Pancreas (tissue), 10 donors: ENCODE measurements around the gene TLR9. TPM values are rescaled to one million over a fixed set of nuclear protein-coding genes. Genes with fewer than 3 reads are reported as not detected.

ENCODE experiments used
- ATAC-seq, 4 donors: fragments of 200-7000 bp; cut with Tn5 transposase; one replicate each; pipeline versions ENCODE4 v1.8.0 to v1.9.1; 2020; ENCODE audit warnings: mild to moderate bottlenecking in 4 of 4, moderate library complexity in 4 of 4
- DNase-seq, 6 donors: peaks; one replicate each; pipeline ENCODE4 v3.0.0-alpha.2; 2020
- FAIRE-seq: peaks from 2 replicates; lab custom pipeline; 2012; peaks lifted over from hg19 to GRCh38; lab: Jason Lieb, UNC
- H3K27ac ChIP-seq, 4 donors: fragments of 200-600 bp; sonication (generic); 1 replicate in 3 of 4; 2 replicates in 1 of 4; pipeline versions ENCODE4 v1.5.0 to v1.8.0; 2020
- H3K27me3 ChIP-seq, 4 donors: fragments of 200-600 bp; one replicate each; pipeline ENCODE4 v1.8.0; 2021
- H3K36me3 ChIP-seq, 3 donors: fragments of 200-600 bp; sonication (generic) in 1 of 3; one replicate each; pipeline versions ENCODE4 v1.5.0 to v1.8.0; 2020 to 2021
- H3K4me1 ChIP-seq, 3 donors: fragments of 200-600 bp; one replicate each; pipeline ENCODE4 v1.8.0; 2021
- H3K4me3 ChIP-seq, 4 donors: fragments of 200-600 bp; sonication (generic) in 2 of 4; one replicate each; pipeline versions ENCODE4 v1.5.0 to v1.8.0; 2020 to 2021
- H3K9me3 ChIP-seq, 4 donors: fragments of 200-600 bp; one replicate each; pipeline ENCODE4 v1.8.0; 2021
- WGBS, 2 donors: extraction: QIAGEN DNeasy Blood & Tissue Kit; methylation state at CpG; one replicate each; pipeline ENCODE4 v1.1.7; 2013; 5-methylcytosine and 5-hydroxymethylcytosine counted together
- intact Hi-C, 3 donors: fragments of 100-400 bp; cut with DNase I; formaldehyde crosslinking; loops; one replicate each; pipeline versions ENCODE4 v1.11.1 to v1.14.2; 2022
- microRNA-seq, 2 donors: library from miRNA; unstranded; fragments of <30 nt; microRNA quantifications; one replicate each; pipeline versions ENCODE4 to v1.1.0, GENCODE V29; 2019 to 2020
- polyA plus RNA-seq, 2 donors: library from polyadenylated mRNA; stranded (reverse); fragments of 200-250 nt; gene quantifications; one replicate each; pipeline ENCODE4 v1.2.3, GENCODE V29; 2013
- total RNA-seq, 6 donors: library from RNA; stranded (reverse); fragmentation: NEBNext Ultra II Directional in 4 of 6; extraction: Animal tissue kit (Norgen Biotek cat#: 25700) in 4 of 6; gene quantifications; one replicate each; pipeline versions ENCODE4 v1.2.1 to v1.2.4, GENCODE V29; 2021 to 2023
- TF ChIP-seq, protein P1 (sequence below), 4 donors: fragments of 200-600 bp; sonication (generic) in 3 of 4; IDR thresholded peaks; one replicate each; pipeline versions ENCODE4 v1.5.0 to v1.8.0; 2021; ENCODE audit warnings: antibody characterized with exemption in 4 of 4
- donor health status: healthy with polysubstance abuse.
- donor health status: DM: no; HTN: no; CAD: no; lungs with moderate emphysema.
- donor health status: DM: no; HTN: no; CAD: no.
- donor health status: control.
- donor health status: control.
- donor health status: Bipolar disorder and iron deficiency.
- donor health status: DM: yes; HTN: yes; CAD: no.
- donor health status: DM: no; HTN: no; CAD: no.
- donor health status: DM: no; HTN: no; CAD: no.
- donor health status: DM: yes; HTN: yes; CAD: no.

The TLR9 gene
- total and polyA plus RNA-seq, 8 donors, result 0.03 to 0.47 (median 0.05) TPM; not detected in 2

DNA sequence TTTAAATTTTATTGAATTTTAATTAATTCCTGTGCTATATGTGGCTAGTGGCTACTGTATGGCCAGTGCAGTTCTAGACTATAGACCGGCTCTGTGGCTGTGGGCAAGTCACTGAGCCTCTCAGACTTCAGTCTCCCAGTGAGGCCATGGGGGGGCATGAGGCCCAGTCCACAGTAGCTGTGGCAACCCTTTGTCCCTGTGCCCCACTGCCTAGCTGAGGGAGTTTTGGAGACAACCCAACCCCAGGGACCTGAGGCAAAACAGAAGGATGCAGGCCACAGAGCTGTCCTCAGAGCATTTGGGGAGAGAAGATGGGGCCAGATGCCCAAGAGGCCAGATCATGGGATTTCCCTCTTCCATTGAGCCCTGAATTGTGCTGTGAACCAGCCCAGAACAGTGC lies 52.3 kb downstream of the TLR9 start:
- WGBS, 2 donors, result 83 to 88% methylated on average over 1 of the region's 1 CpG
- no peaks in the 10 kb centered on the region for H3K9me3 ChIP-seq
- no peaks in the 10 kb centered on the region for H3K4me1 ChIP-seq
- intact Hi-C loops, result no loop called here
- no peak for FAIRE-seq
- H3K4me3 ChIP-seq, result no peak overlapping the region
- no peak for ATAC-seq
- DNase-seq, result no peak
- no peaks in the 10 kb centered on the region for H3K27me3 ChIP-seq
- no peak overlapping the region for H3K27ac ChIP-seq
- H3K36me3 ChIP-seq, result no peaks in the 10 kb centered on the region
- TF ChIP-seq, protein P1, sequence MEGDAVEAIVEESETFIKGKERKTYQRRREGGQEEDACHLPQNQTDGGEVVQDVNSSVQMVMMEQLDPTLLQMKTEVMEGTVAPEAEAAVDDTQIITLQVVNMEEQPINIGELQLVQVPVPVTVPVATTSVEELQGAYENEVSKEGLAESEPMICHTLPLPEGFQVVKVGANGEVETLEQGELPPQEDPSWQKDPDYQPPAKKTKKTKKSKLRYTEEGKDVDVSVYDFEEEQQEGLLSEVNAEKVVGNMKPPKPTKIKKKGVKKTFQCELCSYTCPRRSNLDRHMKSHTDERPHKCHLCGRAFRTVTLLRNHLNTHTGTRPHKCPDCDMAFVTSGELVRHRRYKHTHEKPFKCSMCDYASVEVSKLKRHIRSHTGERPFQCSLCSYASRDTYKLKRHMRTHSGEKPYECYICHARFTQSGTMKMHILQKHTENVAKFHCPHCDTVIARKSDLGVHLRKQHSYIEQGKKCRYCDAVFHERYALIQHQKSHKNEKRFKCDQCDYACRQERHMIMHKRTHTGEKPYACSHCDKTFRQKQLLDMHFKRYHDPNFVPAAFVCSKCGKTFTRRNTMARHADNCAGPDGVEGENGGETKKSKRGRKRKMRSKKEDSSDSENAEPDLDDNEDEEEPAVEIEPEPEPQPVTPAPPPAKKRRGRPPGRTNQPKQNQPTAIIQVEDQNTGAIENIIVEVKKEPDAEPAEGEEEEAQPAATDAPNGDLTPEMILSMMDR (IDR thresholded peaks at IDR 0.05), result no peak

DNA sequence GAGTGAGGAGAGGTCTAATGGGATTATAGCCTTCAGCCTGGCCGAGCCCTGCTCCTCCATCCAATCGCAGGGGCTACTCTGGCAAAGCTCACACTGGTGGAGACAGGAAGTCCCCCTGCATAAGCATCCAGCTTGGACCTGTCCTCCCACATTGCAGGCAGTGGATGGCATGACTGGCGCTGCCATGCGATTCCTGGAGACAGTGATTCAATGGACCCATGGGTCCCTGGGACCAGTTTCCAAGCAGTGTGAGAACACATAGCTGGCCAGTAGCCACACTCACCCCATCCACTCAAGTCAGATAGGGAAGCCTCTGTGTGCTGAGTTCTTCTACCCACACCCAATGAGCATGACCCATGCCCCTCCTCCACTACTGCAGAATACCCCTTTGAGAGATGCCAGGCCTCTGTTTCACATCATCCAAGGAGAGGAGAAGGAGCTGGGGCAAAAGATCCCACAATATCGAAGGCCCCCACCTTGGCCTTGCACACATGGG lies 53.1 kb downstream of the TLR9 start:
- TF ChIP-seq, protein P1 (IDR thresholded peaks at IDR 0.05), result no peak

DNA sequence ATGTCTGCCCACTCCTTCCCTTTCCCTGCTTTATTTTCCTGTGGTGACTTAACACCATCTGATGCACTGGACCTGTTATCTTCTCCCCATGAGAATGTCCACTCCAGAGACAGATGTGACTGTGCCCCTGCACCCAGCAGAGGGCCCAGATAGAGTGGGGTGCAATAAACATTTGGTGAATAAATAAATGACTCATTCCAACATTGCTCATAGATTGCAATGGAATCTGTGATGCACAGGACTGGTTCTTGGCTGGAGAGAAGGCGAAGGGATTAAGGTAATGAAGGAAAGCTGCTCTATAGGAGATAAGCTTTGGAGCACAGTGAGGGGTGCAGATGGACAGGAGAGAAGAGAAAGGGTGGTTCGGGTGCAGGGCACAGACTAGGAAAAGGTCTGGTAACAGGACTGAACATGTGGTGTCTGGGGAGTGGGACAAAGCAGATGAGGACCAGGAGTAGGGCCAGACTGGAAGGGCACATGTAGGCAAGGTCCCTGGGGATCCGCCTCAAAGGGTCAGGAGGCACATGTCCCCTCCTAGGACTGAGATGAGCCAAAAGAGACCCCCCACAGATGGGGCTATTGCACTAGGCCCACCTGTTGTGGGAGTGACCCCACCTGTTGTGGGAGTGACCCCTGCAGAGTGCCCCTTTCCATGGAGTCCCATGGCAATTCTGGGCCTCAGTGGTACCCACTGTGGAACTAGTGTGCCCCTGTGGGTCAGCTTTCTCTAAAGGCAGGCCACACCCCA lies 53.8 kb downstream of the TLR9 start:
- TF ChIP-seq, protein P1 (IDR thresholded peaks at IDR 0.05), result no peak
- ATAC-seq, result peak in 2 of 4 donors; percentile 32 to 33
- 74 to 87% methylated on average over 3 of the region's 3 CpGs for WGBS, 2 donors
- DNase-seq, result no peak
- no peaks in the 10 kb centered on the region for H3K36me3 ChIP-seq
- H3K4me1 ChIP-seq, result no peaks in the 10 kb centered on the region
- intact Hi-C loops, result no loop called here
- H3K27ac ChIP-seq, result no peak overlapping the region
- no peak overlapping the region for H3K4me3 ChIP-seq
- no peak for FAIRE-seq
- H3K27me3 ChIP-seq, result no peaks in the 10 kb centered on the region
- H3K9me3 ChIP-seq, result no peaks in the 10 kb centered on the region

More for the DNA sequence above, 53.1 kb downstream of the TLR9 start:
- no peak overlapping the region for H3K27ac ChIP-seq
- no peak for DNase-seq
- no peaks in the 10 kb centered on the region for H3K4me1 ChIP-seq
- intact Hi-C loops, result no loop called here
- H3K36me3 ChIP-seq, result no peaks in the 10 kb centered on the region
- no peak for FAIRE-seq
- no peak for ATAC-seq
- no peaks in the 10 kb centered on the region for H3K9me3 ChIP-seq
- H3K27me3 ChIP-seq, result no peaks in the 10 kb centered on the region
- no peak overlapping the region for H3K4me3 ChIP-seq
- WGBS, 2 donors, result 84 to 90% methylated on average over 5 of the region's 5 CpGs

Small RNA genes lying within 50 kb of the gene (microRNA-seq; reads per million reads assigned to microRNA genes)
- 59,185 to 147,340 reads per million in 2 donors for gene MIRLET7G

Other genes starting within 250 kb of the TLR9 start
- gene ACY1, start 242.1 kb downstream of the TLR9 start, total RNA-seq, result 10 to 100 TPM in 4 of 6 donors, 1 to 10 TPM in 2; 5.7 to 16.8 (median 14.2) TPM
- 10 to 100 TPM; 15.8 to 21.5 TPM for gene ACY1, start 242.1 kb downstream of the TLR9 start, polyA plus RNA-seq
- gene RPL29, start 229.8 kb downstream of the TLR9 start, total RNA-seq, result 1,000 to 10,000 TPM in 2 of 6 donors, 100 to 1,000 TPM in 4; 643 to 1,285 (median 890) TPM
- gene RPL29, start 229.8 kb downstream of the TLR9 start, polyA plus RNA-seq, result 1,000 to 10,000 TPM; 1,152 to 1,829 TPM
- 1 to 10 TPM; 2.8 to 7.6 (median 4.6) TPM for gene DUSP7, start 169.1 kb downstream of the TLR9 start, total RNA-seq
- 1 to 10 TPM; 2.6 to 6.2 TPM for gene DUSP7, start 169.1 kb downstream of the TLR9 start, polyA plus RNA-seq
- gene POC1A, start 71.2 kb downstream of the TLR9 start, total RNA-seq, result 1 to 10 TPM in 1 of 6 donors, under 1 TPM in 5; 0.37 to 1.1 (median 0.71) TPM
- gene POC1A, start 71.2 kb downstream of the TLR9 start, polyA plus RNA-seq, result under 1 TPM; 0.46 to 0.80 TPM
- gene ALAS1, start 27.5 kb downstream of the TLR9 start, total RNA-seq, result 10 to 100 TPM; 10.1 to 21.7 (median 12.9) TPM
- gene ALAS1, start 27.5 kb downstream of the TLR9 start, polyA plus RNA-seq, result 10 to 100 TPM in 1 of 2 donors, 1 to 10 TPM in 1; 8.4 to 20.2 TPM
- gene TWF2, start 13.5 kb upstream of the TLR9 start, total RNA-seq, result 10 to 100 TPM in 4 of 6 donors, 1 to 10 TPM in 2; 8.9 to 26.8 (median 11.3) TPM
- 10 to 100 TPM; 12.9 to 15.9 TPM for gene TWF2, start 13.5 kb upstream of the TLR9 start, polyA plus RNA-seq
- 10 to 100 TPM in 1 of 6 donors, 1 to 10 TPM in 5; 4.0 to 15.2 (median 6.7) TPM for gene PPM1M, start 20.1 kb upstream of the TLR9 start, total RNA-seq
- 10 to 100 TPM in 1 of 2 donors, 1 to 10 TPM in 1; 9.2 to 11.8 TPM for gene PPM1M, start 20.1 kb upstream of the TLR9 start, polyA plus RNA-seq
- gene WDR82, start 53.0 kb upstream of the TLR9 start, total RNA-seq, result 10 to 100 TPM; 15.1 to 32.1 (median 19.6) TPM
- 10 to 100 TPM in 1 of 2 donors, 1 to 10 TPM in 1; 9.0 to 18.5 TPM for gene WDR82, start 53.0 kb upstream of the TLR9 start, polyA plus RNA-seq
- gene GLYCTK, start 62.2 kb upstream of the TLR9 start, total RNA-seq, result 10 to 100 TPM in 1 of 6 donors, 1 to 10 TPM in 5; 4.1 to 11.6 (median 6.8) TPM
- gene GLYCTK, start 62.2 kb upstream of the TLR9 start, polyA plus RNA-seq, result 10 to 100 TPM; 13.8 to 19.3 TPM
- 1 to 10 TPM; 2.9 to 5.1 (median 4.1) TPM for gene DNAH1, start 90.7 kb upstream of the TLR9 start, total RNA-seq
- gene DNAH1, start 90.7 kb upstream of the TLR9 start, polyA plus RNA-seq, result 10 to 100 TPM in 1 of 2 donors, 1 to 10 TPM in 1; 8.1 to 11.4 TPM
- 10 to 100 TPM; 29.1 to 44.0 (median 34.1) TPM for gene BAP1, start 184.4 kb upstream of the TLR9 start, total RNA-seq
- 10 to 100 TPM; 60.1 to 71.0 TPM for gene BAP1, start 184.4 kb upstream of the TLR9 start, polyA plus RNA-seq
- 1 to 10 TPM; 2.9 to 7.3 (median 4.7) TPM for gene PHF7, start 185.0 kb upstream of the TLR9 start, total RNA-seq
- 1 to 10 TPM; 4.8 to 8.5 TPM for gene PHF7, start 185.0 kb upstream of the TLR9 start, polyA plus RNA-seq
- 1 to 10 TPM in 5 of 6 donors, under 1 TPM in 1; 0.75 to 5.4 (median 2.4) TPM for gene SEMA3G, start 219.5 kb upstream of the TLR9 start, total RNA-seq
- gene SEMA3G, start 219.5 kb upstream of the TLR9 start, polyA plus RNA-seq, result 1 to 10 TPM; 3.8 to 4.9 TPM
- 1 to 10 TPM in 3 of 6 donors, under 1 TPM in 3; 0.40 to 3.2 (median 1.1) TPM for gene TNNC1, start 228.4 kb upstream of the TLR9 start, total RNA-seq
- 1 to 10 TPM; 5.9 to 6.3 TPM for gene TNNC1, start 228.4 kb upstream of the TLR9 start, polyA plus RNA-seq
- 10 to 100 TPM; 24.4 to 52.6 (median 32.4) TPM for gene NISCH, start 230.0 kb upstream of the TLR9 start, total RNA-seq
- gene NISCH, start 230.0 kb upstream of the TLR9 start, polyA plus RNA-seq, result 100 to 1,000 TPM; 106 to 109 TPM